LNCAP (cell line): ENCODE data around the gene TMEM143.

Experiments
- TF ChIP-seq, protein P1 (sequence below): fragments of 450-650 bp; IDR thresholded peaks from 2 replicates; pipeline ENCODE4 v1.5.1; 2017; ENCODE audit warnings: mild to moderate bottlenecking

The TMEM143 gene

DNA sequence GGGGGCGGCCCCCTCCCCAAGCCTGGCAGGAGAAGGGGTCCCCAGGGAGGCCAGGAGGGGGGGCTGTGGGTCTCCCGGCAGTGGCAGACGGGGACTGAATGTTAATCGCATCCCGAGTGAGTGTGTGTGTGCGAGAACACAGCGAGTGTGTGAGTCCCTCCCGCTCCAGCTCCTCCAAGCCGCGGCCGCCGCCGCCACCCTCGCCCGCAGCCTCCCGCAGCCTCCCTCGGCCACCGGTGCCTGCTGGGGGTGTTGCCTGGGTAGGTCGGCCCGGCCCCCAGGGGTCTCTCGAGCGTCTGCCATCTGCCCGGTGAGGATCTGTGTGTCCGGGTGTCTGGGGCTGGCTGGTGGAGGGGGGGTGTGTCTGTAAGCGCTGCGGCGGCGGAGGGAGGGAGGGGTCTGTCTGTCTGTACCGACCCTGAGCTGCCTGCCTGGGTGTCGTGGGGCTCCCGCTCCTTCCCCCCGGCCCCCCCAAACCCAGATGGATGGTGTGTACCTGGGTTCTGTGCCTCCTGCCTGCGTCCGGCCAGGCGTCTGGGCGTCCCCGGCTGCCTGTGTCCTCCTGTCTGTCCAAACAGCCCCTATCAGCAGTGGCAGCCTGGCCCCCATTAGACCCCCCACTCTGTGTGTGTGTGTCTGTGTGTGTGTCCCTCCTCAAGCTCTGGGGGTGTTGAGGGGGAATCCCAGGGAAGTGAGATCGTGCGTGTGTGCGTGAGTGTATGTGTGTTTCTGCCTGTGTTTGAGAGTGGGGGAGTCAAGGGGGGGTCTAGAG is 30.0 kb upstream of the TMEM143 start, which contains the start of gene GRIN2D:
Gene GRIN2D (plus strand): TSS at position 110 of the 772 bp plus-strand sequence. CDS start 4,725 bp downstream, outside the sequence.
- TF ChIP-seq, protein P1, sequence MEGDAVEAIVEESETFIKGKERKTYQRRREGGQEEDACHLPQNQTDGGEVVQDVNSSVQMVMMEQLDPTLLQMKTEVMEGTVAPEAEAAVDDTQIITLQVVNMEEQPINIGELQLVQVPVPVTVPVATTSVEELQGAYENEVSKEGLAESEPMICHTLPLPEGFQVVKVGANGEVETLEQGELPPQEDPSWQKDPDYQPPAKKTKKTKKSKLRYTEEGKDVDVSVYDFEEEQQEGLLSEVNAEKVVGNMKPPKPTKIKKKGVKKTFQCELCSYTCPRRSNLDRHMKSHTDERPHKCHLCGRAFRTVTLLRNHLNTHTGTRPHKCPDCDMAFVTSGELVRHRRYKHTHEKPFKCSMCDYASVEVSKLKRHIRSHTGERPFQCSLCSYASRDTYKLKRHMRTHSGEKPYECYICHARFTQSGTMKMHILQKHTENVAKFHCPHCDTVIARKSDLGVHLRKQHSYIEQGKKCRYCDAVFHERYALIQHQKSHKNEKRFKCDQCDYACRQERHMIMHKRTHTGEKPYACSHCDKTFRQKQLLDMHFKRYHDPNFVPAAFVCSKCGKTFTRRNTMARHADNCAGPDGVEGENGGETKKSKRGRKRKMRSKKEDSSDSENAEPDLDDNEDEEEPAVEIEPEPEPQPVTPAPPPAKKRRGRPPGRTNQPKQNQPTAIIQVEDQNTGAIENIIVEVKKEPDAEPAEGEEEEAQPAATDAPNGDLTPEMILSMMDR = no peak

DNA sequence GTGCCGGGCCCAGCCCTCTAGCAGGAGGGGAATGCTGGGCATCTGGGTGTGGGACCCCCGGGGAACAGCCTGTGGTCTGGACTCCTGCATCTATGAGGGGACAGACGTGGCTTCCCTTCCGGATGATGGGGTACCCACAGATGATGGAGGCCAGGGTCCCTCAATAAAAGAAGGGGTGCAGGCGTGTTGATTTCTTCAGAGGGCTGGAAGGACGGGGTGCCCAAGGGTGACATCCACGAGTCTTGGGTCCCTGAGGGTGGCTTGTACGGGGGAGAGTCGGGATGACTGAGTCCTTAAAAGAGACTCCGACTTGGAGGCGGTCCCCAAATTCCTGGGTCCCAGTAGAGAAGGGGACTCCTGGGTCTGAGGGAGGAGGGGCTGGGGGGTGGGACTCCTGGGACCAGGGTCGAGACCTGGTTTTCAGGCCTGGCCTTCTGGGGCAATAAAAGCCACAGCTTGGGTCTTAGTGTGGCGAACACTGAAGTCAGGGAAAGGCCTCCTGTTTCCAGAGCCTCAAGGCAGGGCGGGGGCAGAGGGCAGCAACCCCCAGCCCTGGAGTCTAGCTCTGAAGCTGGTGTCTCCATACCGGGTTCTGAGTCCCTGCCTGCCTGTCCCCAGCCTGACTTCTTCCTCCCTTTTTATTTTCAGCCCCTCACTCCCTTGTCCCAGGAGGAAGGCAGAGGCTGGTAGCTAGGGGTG is 29.3 kb upstream of the TMEM143 start:
- TF ChIP-seq, protein P1 = no peak

DNA sequence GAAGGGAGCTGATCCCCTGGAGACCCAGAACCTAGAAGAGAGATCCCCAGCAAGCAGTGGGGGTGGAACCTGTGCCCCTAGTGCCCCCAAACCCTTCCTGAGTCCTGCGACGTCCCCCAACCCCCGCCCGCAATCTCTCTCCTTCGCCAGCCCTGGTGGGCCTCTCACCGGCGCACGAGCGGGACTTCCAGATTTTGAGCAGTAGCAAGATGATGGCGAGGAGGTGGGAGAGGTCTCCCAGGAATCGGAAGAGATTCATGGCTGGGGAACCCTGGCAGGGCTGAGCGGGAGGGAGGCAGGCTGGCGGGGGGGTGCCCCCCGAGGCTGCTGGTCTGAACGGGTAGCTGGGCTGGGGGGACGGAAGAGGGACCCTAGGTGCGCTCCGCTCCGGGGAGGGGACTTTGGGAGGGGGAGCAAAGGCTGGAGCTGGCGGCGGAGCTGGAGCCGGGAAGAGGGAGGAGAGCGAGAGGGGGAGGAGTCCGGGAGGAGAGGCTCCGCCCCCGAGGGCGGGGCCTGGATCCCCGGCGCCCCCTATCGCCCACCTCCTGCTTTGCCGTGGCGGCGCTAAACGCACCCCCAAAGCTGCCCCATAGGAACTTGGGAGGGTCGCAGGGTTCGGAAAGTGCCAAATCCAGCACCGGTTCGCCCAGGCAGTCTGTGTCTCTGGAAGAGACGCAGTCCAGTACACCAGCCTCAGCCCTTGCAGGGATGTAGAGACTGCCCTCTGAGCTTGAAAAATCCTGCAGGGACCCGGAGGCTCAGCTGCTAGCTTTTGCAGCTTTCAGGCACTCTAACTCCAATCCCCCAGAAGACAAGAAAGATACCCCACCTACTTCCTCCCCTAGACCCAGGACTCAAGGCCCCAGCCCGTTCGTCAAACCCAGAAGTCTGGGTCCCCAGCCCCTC is 27.6 kb upstream of the TMEM143 start, which contains the start of gene KDELR1:
Gene KDELR1 (minus strand): TSS at position 452 of the 906 bp plus-strand sequence. CDS start 193 bp downstream, at position 259.
- TF ChIP-seq, protein P1 = peak; percentile 70

DNA sequence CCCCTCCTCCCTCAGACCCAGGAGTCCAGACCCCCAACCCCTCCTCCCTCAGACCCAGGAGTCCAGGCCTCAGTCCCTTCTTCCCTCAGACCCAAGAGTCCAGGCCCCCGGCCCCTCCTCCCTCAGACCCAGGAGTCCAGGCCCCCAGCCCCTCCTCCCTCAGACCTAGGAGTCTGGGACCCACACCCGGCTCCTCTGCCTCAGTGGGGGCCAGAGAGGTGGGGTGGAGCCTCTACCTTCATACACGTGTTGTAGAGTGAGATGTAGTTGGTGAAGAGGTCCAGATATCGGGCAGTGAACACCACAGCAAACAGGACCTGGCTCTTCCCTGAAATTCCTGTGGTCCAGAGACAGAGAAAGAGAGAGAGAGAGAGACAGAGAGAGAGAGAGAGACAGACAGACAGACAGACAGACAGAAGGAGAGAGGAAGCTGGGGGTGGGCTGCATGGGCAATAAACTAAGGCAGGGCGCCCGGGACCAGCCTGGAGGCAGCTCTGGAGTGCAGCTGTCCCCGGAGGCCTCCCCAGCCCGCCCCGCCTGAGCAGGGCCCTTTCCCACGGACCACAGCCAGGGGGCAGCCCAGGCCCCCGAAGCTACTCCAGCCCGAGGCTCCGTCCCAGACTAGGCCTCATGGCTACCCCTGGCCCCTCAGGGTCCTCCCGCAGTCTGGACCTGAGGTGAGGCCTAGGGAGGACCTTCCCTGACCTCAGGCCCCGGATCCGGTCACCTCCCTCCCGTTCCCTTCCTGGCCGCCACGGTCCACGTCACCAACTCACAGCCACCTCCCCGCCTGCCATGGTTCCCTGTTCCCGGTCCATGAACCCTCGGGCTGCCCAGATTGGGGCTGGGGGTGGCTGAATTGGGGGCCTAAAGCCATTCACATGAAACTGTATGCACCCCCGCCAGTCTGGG is 26.7 kb upstream of the TMEM143 start:
- TF ChIP-seq, protein P1 = peak; percentile 33; the same call in 1 of the 2 replicates

DNA sequence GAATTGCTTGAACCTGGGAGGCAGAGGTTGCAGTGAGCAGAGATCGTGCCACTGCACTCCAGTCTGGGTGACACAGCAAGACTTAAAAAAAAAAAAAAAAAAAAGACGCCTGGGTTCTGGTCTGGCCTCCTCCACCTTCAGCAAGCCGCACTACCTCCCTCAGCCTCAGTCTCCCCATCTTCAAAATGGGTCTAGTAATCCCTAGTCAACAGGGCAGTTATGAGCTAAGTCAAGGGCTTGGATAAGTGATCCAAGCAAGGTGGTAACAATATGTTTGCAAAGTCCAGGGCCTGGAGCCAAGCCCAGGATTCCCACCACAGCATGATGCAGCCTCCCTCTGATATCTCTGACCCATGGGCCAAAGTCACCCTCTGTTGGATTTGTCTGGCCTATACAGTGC is 23.2 kb upstream of the TMEM143 start:
- TF ChIP-seq, protein P1 = no peak

DNA sequence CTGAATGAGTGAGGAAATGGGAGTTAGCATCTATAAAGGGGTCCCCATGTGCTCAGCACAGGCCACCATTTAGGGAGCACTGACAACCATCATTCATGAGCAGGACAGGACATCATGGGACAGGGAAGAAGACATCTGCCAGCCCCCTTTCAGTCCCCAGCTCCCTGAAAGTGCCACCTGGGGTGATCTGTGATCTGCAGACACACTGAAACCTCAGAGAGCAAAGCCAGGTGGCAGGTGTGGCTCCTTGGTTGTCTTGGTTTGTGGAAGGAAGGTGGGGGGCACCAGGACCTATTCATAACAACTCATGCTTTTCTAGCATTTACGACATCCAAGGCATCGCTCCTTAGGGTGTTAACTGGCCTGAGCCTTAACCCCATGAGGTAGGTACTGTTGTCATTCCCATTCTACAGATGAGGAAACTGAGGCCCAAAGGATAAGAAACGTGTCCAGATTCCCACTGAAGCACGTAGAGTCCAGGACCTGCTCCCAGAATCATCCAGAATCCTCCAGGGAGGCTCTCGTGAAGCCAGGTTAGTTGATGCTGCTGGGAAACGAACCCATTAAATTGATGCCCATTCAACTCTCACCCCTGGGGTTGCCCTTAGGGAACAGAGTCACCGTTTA is 21.8 kb upstream of the TMEM143 start:
- TF ChIP-seq, protein P1 = no peak
